ENCODE results near the gene CACFD1. TPM values are rescaled to one million over a fixed set of nuclear protein-coding genes. Genes with fewer than 3 reads are reported as not detected.

CACFD1 gene
- total RNA-seq, 1 donor from 2014 or later, result 39.8 TPM

GRCh38 chr9:133477461-133477860, 17.7 kb downstream of the CACFD1 start:
- Histone ChIP-seq H3K9me3 (no peaks in the 10 kb centered on the region), H3K4me3 (no peak overlapping the region), H3K4me1 (peaks cover 19% of the 10 kb centered on the region), H3K27me3 (no peaks in the 10 kb centered on the region), H3K36me3 (no peaks in the 10 kb centered on the region), H3K27ac (no peak overlapping the region)
- DNase-seq, result no peak
- intact Hi-C loops (cut with DNase I), result no loop called here
- ATAC-seq, result no peak
- TF ChIP-seq, protein P1, sequence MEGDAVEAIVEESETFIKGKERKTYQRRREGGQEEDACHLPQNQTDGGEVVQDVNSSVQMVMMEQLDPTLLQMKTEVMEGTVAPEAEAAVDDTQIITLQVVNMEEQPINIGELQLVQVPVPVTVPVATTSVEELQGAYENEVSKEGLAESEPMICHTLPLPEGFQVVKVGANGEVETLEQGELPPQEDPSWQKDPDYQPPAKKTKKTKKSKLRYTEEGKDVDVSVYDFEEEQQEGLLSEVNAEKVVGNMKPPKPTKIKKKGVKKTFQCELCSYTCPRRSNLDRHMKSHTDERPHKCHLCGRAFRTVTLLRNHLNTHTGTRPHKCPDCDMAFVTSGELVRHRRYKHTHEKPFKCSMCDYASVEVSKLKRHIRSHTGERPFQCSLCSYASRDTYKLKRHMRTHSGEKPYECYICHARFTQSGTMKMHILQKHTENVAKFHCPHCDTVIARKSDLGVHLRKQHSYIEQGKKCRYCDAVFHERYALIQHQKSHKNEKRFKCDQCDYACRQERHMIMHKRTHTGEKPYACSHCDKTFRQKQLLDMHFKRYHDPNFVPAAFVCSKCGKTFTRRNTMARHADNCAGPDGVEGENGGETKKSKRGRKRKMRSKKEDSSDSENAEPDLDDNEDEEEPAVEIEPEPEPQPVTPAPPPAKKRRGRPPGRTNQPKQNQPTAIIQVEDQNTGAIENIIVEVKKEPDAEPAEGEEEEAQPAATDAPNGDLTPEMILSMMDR (IDR thresholded peaks at IDR 0.05), result no peak

DNA sequence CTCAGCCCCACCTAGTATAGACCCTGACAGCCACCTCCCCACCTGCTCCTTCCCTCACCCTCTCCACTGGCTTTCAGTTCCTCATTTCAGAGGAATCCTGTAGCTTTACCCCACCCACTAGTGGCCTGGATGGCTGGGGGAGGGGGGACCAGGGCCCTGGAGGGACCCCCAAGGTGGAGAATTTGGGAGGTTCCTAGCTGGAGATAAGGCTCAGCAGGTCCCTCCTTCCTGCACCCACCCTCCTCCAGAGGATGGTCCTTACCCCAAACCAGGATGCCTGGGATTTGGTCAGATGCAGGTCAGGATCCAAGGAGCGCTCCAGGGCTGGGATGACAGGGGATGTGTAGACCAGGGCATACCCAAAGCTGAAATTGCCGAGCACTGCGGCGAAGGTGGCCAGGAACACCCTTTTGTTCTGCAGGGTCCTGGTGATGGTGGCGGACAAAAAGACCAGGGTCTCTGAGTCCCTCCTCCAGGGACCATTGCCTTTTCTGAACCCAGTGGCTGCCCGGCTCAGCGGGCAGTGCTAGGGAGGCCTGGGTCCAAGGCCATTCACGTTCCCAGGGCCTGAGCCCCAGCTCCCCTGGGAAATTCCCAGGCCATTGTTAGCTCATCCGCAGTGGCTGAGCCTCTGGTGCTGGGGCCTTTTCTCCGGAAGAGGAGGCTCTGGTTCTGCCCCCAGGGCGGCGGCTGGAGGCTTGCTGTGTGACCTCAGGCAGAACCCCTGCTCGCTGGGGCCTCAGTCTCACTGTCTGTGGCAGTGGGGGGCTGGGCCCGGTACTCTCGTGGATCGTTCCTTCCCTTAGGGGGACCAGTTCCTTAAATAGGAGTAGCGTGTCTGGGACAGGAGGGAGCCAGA, 18.4 kb downstream of the CACFD1 start:
- peak; percentile 4 for ATAC-seq
- TF ChIP-seq, protein P1 (IDR thresholded peaks at IDR 0.05), result no peak

DNA sequence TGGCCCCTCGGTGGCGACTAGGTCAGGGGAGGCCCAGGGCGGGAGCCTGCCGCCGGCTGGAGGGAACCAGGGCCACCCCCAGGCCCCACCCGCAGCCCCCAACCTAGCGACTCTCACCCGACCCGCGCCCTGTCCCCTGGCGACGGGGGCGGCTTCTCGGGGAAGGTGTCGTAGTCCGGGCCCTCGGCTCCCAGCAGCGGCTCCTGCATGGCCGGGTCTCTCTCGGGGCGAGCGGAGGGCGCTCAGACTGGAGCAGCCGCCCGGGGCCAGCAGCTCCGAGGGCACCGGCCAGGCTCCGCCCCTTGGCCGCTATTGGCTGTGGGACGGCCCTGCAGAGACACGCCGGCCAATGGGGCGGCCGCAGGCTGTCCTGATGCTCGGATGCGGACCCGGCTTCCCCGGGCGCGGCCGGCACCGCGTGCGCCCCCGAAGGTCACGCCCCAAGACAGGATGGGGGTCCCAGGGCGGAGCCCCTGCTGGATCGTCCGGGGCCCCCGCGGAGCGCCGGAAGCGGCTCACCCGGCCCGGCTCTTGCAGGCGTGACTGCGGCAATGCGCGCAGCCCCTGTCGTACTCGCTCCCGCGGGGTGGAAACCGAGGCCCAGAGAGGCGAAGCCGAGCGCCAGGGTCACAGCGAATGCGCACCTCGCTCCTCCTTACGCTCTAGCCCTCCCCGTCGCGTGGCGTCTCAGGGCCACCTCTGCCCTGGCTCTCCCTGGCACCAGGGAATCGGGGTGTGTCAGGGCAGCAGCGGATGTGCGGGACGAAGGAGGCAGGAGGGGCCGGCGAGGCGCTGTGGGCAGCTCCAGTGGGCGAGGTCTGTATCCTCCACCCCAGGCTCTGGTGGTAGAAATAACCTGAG, 19.3 kb downstream of the CACFD1 start, which contains the start of gene SLC2A6:
SLC2A6 (minus strand) TSS at position 249 of the 861 bp plus-strand sequence; CDS start at position 209, 40 bp downstream.
- TF ChIP-seq, protein P1 (IDR thresholded peaks at IDR 0.05), result no peak
- Histone ChIP-seq H3K4me1 (peaks cover 19% of the 10 kb centered on the region), H3K36me3 (no peaks in the 10 kb centered on the region), H3K27me3 (no peaks in the 10 kb centered on the region), H3K4me3 (peak within 1 kb of the TSS; percentile 68), H3K27ac (peak within 1 kb of the TSS; percentile 71), H3K9me3 (no peaks in the 10 kb centered on the region)
- intact Hi-C loops (cut with DNase I), result no loop called here
- DNase-seq (peak; percentile 93), ATAC-seq (peak; percentile 96)

More for the DNA sequence above, 18.4 kb downstream of the CACFD1 start:
- intact Hi-C loops (cut with DNase I), result no loop called here
- Histone ChIP-seq H3K36me3 (no peaks in the 10 kb centered on the region), H3K27ac (peak overlapping the region; percentile 71), H3K9me3 (no peaks in the 10 kb centered on the region), H3K27me3 (no peaks in the 10 kb centered on the region), H3K4me3 (peak overlapping the region; percentile 68), H3K4me1 (peaks cover 19% of the 10 kb centered on the region)
- peak; percentile 54 for DNase-seq

GRCh38 chr9:133483611-133484010, 23.8 kb downstream of the CACFD1 start:
- H3K27ac ChIP-seq, result no peak overlapping the region
- no peaks in the 10 kb centered on the region for H3K9me3 ChIP-seq
- no peak overlapping the region for H3K4me3 ChIP-seq
- H3K36me3 ChIP-seq, result no peaks in the 10 kb centered on the region
- peaks cover 12% of the 10 kb centered on the region for H3K4me1 ChIP-seq
- H3K27me3 ChIP-seq, result no peaks in the 10 kb centered on the region
- ATAC-seq, result no peak
- TF ChIP-seq, protein P1 (IDR thresholded peaks at IDR 0.05), result no peak
- peak; percentile 47 for DNase-seq
- intact Hi-C loops (cut with DNase I), result loop anchor here (5.0 to 10.0 kb wide), 2 partner anchors 76 to 299 kb away; no protein-coding TSS in a partner anchor

- Histone ChIP-seq H3K27ac (no peak overlapping the region), H3K4me1 (peaks cover 4% of the 10 kb centered on the region), H3K4me3 (no peak overlapping the region), H3K9me3 (no peaks in the 10 kb centered on the region), H3K36me3 (no peaks in the 10 kb centered on the region), H3K27me3 (no peaks in the 10 kb centered on the region)
- ATAC-seq (no peak), DNase-seq (peak; percentile 61)
- intact Hi-C loops (cut with DNase I), result loop anchor here (5.0 to 10.0 kb wide), 2 partner anchors 78 to 300 kb away; no protein-coding TSS in a partner anchor
- TF ChIP-seq, protein P1 (IDR thresholded peaks at IDR 0.05), result no peak
These were observed 25.1 kb downstream of the CACFD1 start for GRCh38 chr9:133484671-133485437.
